A549 (cell line): Measurements from ENCODE around the gene PRRT4. TPM values are rescaled to one million over a fixed set of nuclear protein-coding genes. Genes with fewer than 3 reads are reported as not detected.
A peak's percentile ranks its signal among the peaks of the same experiment; 100 is the strongest.

Experiments used
- ATAC-seq, 2 experiments: fragments of 200-7000 bp in 1 of 2; fragments of >200 bp in 1 of 2; cut with Nextera tagmentation in 1 of 2; cut with Tn5 transposase in 1 of 2; 3 replicates each; pipeline versions ENCODE4 v1.8.0 to v1.9.1; 2018 to 2020; ENCODE audit warnings: mild to moderate bottlenecking in 1 of 2, moderate library complexity in 1 of 2
- CTCF ChIA-PET: fragments of 300-600 bp; sonication (Branson Sonifier 250); formaldehyde crosslinking; extraction: SDS; loops from one replicate; lab custom pipeline; 2021; ENCODE audit warnings: antibody characterized with exemption, inconsistent platforms; lab: Yijun Ruan, JAX
- POLR2A ChIA-PET: fragments of 350-600 bp; formaldehyde crosslinking; extraction: SDS; loops from one replicate; lab custom pipeline; 2021; ENCODE audit warnings: antibody characterized with exemption, inconsistent platforms; lab: Yijun Ruan, JAX
- DNase-seq, 2 experiments: peaks; one replicate each; pipeline versions ENCODE4 v3.0.0 to v3.0.0-alpha.2; 2011 to 2016; ENCODE audit warnings: low read depth in 1 of 2, low spot score in 1 of 2
- FAIRE-seq: peaks from 2 replicates; lab custom pipeline; 2011; peaks lifted over from hg19 to GRCh38; lab: Jason Lieb, UNC
- H3K27ac ChIP-seq, 2 experiments: fragments of >200 bp; sonication (Bioruptor Twin); formaldehyde crosslinking; 3 replicates each; pipeline ENCODE4 v1.5.1; 2016 to 2017
- H3K4me1 ChIP-seq: fragments of >200 bp; sonication (Bioruptor Twin); formaldehyde crosslinking; 3 replicates; pipeline ENCODE4 v1.6.1; 2016
- H3K4me2 ChIP-seq: fragments of >200 bp; sonication (Bioruptor Twin); formaldehyde crosslinking; 3 replicates; pipeline ENCODE4 v1.6.1; 2016
- H3K4me3 ChIP-seq: fragments of >200 bp; sonication (Bioruptor Twin); formaldehyde crosslinking; 3 replicates; pipeline ENCODE4 v1.5.1; 2016
- H3K9me3 ChIP-seq: fragments of >200 bp; sonication (Bioruptor Twin); formaldehyde crosslinking; 3 replicates; pipeline ENCODE4 v1.6.1; 2016
- CBX2 ChIP-seq: fragments of 200-600 bp; sonication (generic); IDR thresholded peaks from 2 replicates; pipeline ENCODE4 v1.6.1; 2016; ENCODE audit warnings: low read depth, mild to moderate bottlenecking, borderline replicate concordance
- CBX8 ChIP-seq: fragments of 200-600 bp; sonication (generic); IDR thresholded peaks from 2 replicates; pipeline ENCODE4 v1.6.1; 2016
- CHD2 ChIP-seq: fragments of 150-350 bp; IDR thresholded peaks from 2 replicates; pipeline ENCODE4 v1.6.1; 2014; ENCODE audit warnings: low read length; ENCODE audit not compliant: partially characterized antibody
- CHD4 ChIP-seq: fragments of 200-600 bp; sonication (generic); IDR thresholded peaks from 2 replicates; pipeline ENCODE4 v1.6.1; 2016; ENCODE audit warnings: antibody characterized with exemption, mild to moderate bottlenecking, borderline replicate concordance
- EHMT2 ChIP-seq: fragments of 200-600 bp; sonication (generic); IDR thresholded peaks from 2 replicates; pipeline ENCODE4 v1.6.1; 2016; ENCODE audit warnings: antibody characterized with exemption, low read depth, mild to moderate bottlenecking, moderate library complexity
- FOSL2 ChIP-seq, 2 experiments: fragments of 450-650 bp in 1 of 2; fragments of >200 bp in 1 of 2; sonication (Bioruptor Twin) in 1 of 2; formaldehyde crosslinking; IDR thresholded peaks; 2 replicates each; pipeline versions ENCODE4 v1.5.0 to v1.6.1; 2016 to 2020; ENCODE audit warnings: mild to moderate bottlenecking in 1 of 2, moderate library complexity in 1 of 2
- HOXA7 ChIP-seq: fragments of 250-450 bp; sonication (Bioruptor Pico); IDR thresholded peaks from 2 replicates; pipeline ENCODE4 v1.5.0; 2020; ENCODE audit warnings: mild to moderate bottlenecking, moderate library complexity
- MAZ ChIP-seq: fragments of 150-350 bp; IDR thresholded peaks from 2 replicates; pipeline ENCODE4 v1.6.1; 2014; ENCODE audit warnings: antibody characterized with exemption, low read depth, low read length, borderline replicate concordance
- MYC ChIP-seq: IDR thresholded peaks from 2 replicates; pipeline ENCODE4 v1.6.1; 2012; ENCODE audit warnings: mild to moderate bottlenecking, inconsistent platforms, low read length, improper control_type of control experiment, borderline replicate concordance
- NPAS2 ChIP-seq: fragments of 250-450 bp; sonication (Bioruptor Pico); IDR thresholded peaks from 2 replicates; pipeline ENCODE4 v1.8.0; 2022; ENCODE audit warnings: mild to moderate bottlenecking, moderate library complexity, borderline replicate concordance
- NR3C1 ChIP-seq: fragments of >200 bp; sonication (Bioruptor Twin); formaldehyde crosslinking; IDR thresholded peaks from 3 replicates; pipeline ENCODE4 v1.6.1; 2017
- POLR2A ChIP-seq: IDR thresholded peaks from 2 replicates; pipeline ENCODE4 v1.6.1; 2012; ENCODE audit warnings: mild to moderate bottlenecking, low read length
- RFX5 ChIP-seq: fragments of 450-650 bp; IDR thresholded peaks from 2 replicates; pipeline ENCODE4 v1.7.1; 2014; ENCODE audit warnings: antibody characterized with exemption, mild to moderate bottlenecking, moderate library complexity
- ZC3H11A ChIP-seq: fragments of 450-650 bp; IDR thresholded peaks from 2 replicates; pipeline ENCODE4 v1.6.1; 2014; ENCODE audit warnings: antibody characterized with exemption, mild to moderate bottlenecking
- WGBS: methylation state at CpG from one replicate; pipeline ENCODE4 v1.1.6; 2017; ENCODE audit errors: missing lambda C conversion rate; 5-methylcytosine and 5-hydroxymethylcytosine counted together
- polyA plus RNA-seq, 4 experiments: library from polyadenylated mRNA; depleted of rRNA in 3 of 4; stranded (reverse); fragments of >200 nt; fragmentation: RNase III in 1 of 4; extraction: RNeasy Plus Mini Kit Qiagen cat#74134 plus additional on column Dnase treatment in 1 of 4; gene quantifications; 2 replicates in 3 of 4; 3 replicates in 1 of 4; pipeline ENCODE4 v1.2.3, GENCODE V29; 2011 to 2017
- TF ChIP-seq, protein P1 (sequence below): fragments of 150-350 bp; IDR thresholded peaks from 2 replicates; pipeline ENCODE4 v1.6.1; 2014; ENCODE audit warnings: low read depth, mild to moderate bottlenecking, low read length
- TF ChIP-seq, protein P2 (sequence below): fragments of 250-450 bp; sonication (Bioruptor Pico); IDR thresholded peaks from 2 replicates; pipeline ENCODE4 v1.5.0; 2020; ENCODE audit warnings: low read depth, mild to moderate bottlenecking, moderate library complexity
- TF ChIP-seq, protein P3 (sequence below): fragments of 250-450 bp; sonication (Bioruptor Pico); IDR thresholded peaks from 2 replicates; pipeline ENCODE4 v1.5.0; 2021; ENCODE audit warnings: mild to moderate bottlenecking, moderate library complexity, borderline replicate concordance
- TF ChIP-seq, protein P4 (sequence below): IDR thresholded peaks from 2 replicates; pipeline ENCODE4 v1.6.1; 2012

PRRT4 gene
- polyA plus RNA-seq, 2 of the 4 experiments (the other 2 are of a cell fraction), result 0.15 to 0.18 TPM

DNA sequence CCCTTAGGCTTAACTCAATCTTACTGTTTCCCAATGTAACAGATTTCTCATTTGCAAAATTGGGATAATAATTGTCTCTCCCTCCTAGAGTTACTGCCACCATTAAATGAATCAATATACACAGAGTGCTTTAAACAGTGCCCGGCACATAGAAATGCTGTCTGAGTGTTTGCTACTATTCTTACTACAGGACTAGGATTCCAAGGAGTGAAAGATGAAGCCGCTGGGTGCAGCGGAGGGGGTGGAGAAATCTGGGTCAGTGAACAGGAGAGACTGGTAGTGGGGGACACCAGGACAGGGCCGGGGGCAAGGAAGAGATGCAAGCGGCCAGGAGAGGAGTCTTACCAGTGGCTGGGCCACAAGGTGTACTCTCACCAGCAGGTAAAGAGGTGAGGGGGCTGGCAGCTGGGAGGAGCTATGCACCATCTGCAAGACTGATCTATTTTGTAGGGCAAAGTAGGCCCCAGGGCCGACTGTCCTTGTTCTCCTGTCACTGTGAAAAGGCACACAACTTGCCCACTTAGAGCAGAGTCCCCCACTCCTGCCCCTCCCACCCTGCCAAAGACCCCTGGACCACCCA, 18.5 kb upstream of the PRRT4 start (continued):
- no peak for TF ChIP-seq CHD2
- no peak for TF ChIP-seq NPAS2 (CRISPR knock-in tag)
- no peak for TF ChIP-seq RFX5

DNA sequence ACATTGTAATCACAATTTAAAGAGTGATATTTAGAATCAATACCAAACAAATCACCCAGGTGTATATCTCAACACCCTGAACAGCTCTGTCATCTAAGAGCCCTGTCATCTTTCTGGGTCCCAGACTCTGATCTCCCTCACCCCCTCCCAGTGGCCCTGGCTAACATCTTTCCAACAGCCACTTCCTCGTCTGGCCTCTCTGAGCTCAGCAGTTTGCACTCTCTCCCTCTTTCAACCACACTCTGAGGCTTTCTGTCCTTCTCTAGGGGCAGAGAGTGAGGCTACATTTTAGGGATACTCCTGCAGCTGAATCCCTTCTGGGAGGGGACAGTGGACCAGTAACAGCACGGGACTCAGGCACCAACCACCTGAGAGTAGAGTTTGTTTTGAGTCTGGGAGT, 17.1 kb upstream of the PRRT4 start:
- DNase-seq (no peak), FAIRE-seq (no peak), ATAC-seq (peak; percentile 20 to 25; a peak in 2 of 6 replicates)
- Histone ChIP-seq H3K4me1 (no peaks in the 10 kb centered on the region), H3K4me3 (no peak overlapping the region), H3K4me2 (no peak overlapping the region), H3K27ac (no peak overlapping the region), H3K9me3 (no peaks in the 10 kb centered on the region)
- ChIA-PET POLR2A (no interaction called here), CTCF (interaction anchor here (1.2 to 38.8 kb wide), 3 partner anchors 15 to 47 kb away, joined by 3 to 800 read pairs (median 287); partner anchors contain the start of gene RBM28)
- 42% methylated on average over 2 of the region's 2 CpGs for WGBS
- TF ChIP-seq ZC3H11A (no peak), NR3C1 (no peak), POLR2A (no peak), CHD4 (no peak), FOSL2 (IDR thresholded peaks at IDR 0.05) (no peak), FOSL2 (CRISPR knock-in tag; IDR thresholded peaks at IDR 0.05) (no peak), CBX8 (no peak)
- TF ChIP-seq, protein P1, sequence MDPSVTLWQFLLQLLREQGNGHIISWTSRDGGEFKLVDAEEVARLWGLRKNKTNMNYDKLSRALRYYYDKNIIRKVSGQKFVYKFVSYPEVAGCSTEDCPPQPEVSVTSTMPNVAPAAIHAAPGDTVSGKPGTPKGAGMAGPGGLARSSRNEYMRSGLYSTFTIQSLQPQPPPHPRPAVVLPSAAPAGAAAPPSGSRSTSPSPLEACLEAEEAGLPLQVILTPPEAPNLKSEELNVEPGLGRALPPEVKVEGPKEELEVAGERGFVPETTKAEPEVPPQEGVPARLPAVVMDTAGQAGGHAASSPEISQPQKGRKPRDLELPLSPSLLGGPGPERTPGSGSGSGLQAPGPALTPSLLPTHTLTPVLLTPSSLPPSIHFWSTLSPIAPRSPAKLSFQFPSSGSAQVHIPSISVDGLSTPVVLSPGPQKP, result no peak
- TF ChIP-seq, protein P2, sequence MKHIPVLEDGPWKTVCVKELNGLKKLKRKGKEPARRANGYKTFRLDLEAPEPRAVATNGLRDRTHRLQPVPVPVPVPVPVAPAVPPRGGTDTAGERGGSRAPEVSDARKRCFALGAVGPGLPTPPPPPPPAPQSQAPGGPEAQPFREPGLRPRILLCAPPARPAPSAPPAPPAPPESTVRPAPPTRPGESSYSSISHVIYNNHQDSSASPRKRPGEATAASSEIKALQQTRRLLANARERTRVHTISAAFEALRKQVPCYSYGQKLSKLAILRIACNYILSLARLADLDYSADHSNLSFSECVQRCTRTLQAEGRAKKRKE (CRISPR knock-in tag), result no peak
- TF ChIP-seq, protein P3, sequence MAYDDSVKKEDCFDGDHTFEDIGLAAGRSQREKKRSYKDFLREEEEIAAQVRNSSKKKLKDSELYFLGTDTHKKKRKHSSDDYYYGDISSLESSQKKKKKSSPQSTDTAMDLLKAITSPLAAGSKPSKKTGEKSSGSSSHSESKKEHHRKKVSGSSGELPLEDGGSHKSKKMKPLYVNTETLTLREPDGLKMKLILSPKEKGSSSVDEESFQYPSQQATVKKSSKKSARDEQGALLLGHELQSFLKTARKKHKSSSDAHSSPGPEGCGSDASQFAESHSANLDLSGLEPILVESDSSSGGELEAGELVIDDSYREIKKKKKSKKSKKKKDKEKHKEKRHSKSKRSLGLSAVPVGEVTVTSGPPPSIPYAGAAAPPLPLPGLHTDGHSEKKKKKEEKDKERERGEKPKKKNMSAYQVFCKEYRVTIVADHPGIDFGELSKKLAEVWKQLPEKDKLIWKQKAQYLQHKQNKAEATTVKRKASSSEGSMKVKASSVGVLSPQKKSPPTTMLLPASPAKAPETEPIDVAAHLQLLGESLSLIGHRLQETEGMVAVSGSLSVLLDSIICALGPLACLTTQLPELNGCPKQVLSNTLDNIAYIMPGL, result no peak

DNA sequence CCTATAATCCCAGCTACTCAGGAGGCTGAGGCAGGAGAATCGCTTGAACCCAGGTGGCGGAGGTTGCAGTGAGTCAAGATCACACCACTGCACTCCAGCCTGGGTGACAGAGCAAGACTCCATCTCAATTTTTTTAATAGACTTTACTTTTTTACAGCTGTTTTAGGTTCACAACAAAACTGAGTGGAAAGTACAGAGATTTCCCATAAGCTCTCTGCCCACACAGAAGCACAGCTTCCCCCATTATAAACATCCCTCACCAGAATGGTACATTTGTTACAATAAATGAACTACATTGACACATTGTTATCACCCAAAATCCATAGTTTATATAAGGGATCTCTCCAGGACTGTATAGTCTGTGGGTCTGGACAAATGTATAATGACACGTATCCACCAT, 14.6 kb upstream of the PRRT4 start:
- POLR2A ChIA-PET, result no interaction called here
- Histone ChIP-seq H3K9me3 (no peaks in the 10 kb centered on the region), H3K4me2 (no peak overlapping the region), H3K4me3 (no peak overlapping the region), H3K27ac (no peak overlapping the region)
- no peak for FAIRE-seq
- TF ChIP-seq, protein P4, sequence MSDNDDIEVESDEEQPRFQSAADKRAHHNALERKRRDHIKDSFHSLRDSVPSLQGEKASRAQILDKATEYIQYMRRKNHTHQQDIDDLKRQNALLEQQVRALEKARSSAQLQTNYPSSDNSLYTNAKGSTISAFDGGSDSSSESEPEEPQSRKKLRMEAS, result no peak
- TF ChIP-seq MYC (no peak), MAZ (no peak), HOXA7 (CRISPR knock-in tag) (no peak), POLR2A (no peak), CBX2 (no peak), EHMT2 (no peak)
- TF ChIP-seq, all 56 proteins: peak for 0
- CTCF ChIA-PET, result interaction anchor here (0.6 to 38.8 kb wide), 5 partner anchors 8 to 51 kb away, joined by 4 to 800 read pairs (median 6); partner anchors contain the start of gene RBM28
- no peaks in the 10 kb centered on the region for H3K4me1 ChIP-seq
- DNase-seq (no peak), ATAC-seq (no peak)
- 78% methylated on average over 3 of the region's 3 CpGs for WGBS
